ENCODE data around the gene ZNF524.

The ZNF524 gene

DNA sequence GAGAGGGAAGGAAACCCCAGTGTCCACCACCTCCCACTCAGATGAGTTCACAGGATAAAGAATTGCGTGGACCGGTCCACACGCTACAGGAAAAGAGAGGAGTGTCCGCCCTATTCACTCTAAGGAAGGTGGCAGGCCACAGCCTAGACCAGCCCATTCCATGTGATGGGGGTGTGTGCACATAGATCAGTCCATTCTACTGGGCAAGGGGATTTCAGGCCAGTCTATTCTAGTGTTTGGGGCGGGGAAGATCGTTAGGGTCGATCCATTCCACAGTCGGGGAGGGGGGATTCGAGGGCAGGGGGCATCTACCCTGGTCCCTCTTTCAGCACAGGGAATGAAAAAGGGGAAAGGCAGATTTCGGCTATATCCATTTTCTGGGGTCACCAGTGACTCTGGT, 8.5 kb upstream of the ZNF524 start:
- Histone ChIP-seq H3K27me3 (ENCODE audit: insufficient read depth, poor library complexity, severe bottlenecking) (peaks cover 4% of the 10 kb centered on the region), H3K4me3 (replicated peaks; ENCODE audit: insufficient read depth, low read length) (no peak overlapping the region), H3K27ac (replicated peaks) (no peak overlapping the region)
- no peak for DNase-seq (ENCODE audit: low read depth in 1 of 2, low spot score in 1 of 2)
- no peak for TF ChIP-seq POLR2AphosphoS5 (IDR thresholded peaks at IDR 0.05; ENCODE audit: low read depth)
- TF ChIP-seq, protein P1, sequence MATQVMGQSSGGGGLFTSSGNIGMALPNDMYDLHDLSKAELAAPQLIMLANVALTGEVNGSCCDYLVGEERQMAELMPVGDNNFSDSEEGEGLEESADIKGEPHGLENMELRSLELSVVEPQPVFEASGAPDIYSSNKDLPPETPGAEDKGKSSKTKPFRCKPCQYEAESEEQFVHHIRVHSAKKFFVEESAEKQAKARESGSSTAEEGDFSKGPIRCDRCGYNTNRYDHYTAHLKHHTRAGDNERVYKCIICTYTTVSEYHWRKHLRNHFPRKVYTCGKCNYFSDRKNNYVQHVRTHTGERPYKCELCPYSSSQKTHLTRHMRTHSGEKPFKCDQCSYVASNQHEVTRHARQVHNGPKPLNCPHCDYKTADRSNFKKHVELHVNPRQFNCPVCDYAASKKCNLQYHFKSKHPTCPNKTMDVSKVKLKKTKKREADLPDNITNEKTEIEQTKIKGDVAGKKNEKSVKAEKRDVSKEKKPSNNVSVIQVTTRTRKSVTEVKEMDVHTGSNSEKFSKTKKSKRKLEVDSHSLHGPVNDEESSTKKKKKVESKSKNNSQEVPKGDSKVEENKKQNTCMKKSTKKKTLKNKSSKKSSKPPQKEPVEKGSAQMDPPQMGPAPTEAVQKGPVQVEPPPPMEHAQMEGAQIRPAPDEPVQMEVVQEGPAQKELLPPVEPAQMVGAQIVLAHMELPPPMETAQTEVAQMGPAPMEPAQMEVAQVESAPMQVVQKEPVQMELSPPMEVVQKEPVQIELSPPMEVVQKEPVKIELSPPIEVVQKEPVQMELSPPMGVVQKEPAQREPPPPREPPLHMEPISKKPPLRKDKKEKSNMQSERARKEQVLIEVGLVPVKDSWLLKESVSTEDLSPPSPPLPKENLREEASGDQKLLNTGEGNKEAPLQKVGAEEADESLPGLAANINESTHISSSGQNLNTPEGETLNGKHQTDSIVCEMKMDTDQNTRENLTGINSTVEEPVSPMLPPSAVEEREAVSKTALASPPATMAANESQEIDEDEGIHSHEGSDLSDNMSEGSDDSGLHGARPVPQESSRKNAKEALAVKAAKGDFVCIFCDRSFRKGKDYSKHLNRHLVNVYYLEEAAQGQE (IDR thresholded peaks at IDR 0.05; ENCODE audit: insufficient replicate concordance, low read depth), result no peak

GRCh38 chr19:55592391-55593090, 7.5 kb upstream of the ZNF524 start:
- Histone ChIP-seq H3K27me3 (ENCODE audit: insufficient read depth, poor library complexity, severe bottlenecking) (no peaks in the 10 kb centered on the region), H3K27ac (replicated peaks) (no peak overlapping the region), H3K4me3 (replicated peaks; ENCODE audit: insufficient read depth, low read length) (no peak overlapping the region)
- TF ChIP-seq SPI1 (IDR thresholded peaks at IDR 0.05; ENCODE audit: borderline replicate concordance, low read depth), result no peak
- TF ChIP-seq, protein P1 (IDR thresholded peaks at IDR 0.05; ENCODE audit: insufficient replicate concordance, low read depth), result no peak
- TF ChIP-seq GABPA (IDR thresholded peaks at IDR 0.05; ENCODE audit: low read depth), result no peak
- TF ChIP-seq POLR2AphosphoS5 (IDR thresholded peaks at IDR 0.05; ENCODE audit: low read depth), result no peak
- TF ChIP-seq, protein P2, sequence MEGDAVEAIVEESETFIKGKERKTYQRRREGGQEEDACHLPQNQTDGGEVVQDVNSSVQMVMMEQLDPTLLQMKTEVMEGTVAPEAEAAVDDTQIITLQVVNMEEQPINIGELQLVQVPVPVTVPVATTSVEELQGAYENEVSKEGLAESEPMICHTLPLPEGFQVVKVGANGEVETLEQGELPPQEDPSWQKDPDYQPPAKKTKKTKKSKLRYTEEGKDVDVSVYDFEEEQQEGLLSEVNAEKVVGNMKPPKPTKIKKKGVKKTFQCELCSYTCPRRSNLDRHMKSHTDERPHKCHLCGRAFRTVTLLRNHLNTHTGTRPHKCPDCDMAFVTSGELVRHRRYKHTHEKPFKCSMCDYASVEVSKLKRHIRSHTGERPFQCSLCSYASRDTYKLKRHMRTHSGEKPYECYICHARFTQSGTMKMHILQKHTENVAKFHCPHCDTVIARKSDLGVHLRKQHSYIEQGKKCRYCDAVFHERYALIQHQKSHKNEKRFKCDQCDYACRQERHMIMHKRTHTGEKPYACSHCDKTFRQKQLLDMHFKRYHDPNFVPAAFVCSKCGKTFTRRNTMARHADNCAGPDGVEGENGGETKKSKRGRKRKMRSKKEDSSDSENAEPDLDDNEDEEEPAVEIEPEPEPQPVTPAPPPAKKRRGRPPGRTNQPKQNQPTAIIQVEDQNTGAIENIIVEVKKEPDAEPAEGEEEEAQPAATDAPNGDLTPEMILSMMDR (IDR thresholded peaks at IDR 0.05; ENCODE audit: insufficient read depth, low read length), result no peak
- DNase-seq (ENCODE audit: low read depth in 1 of 2, low spot score in 1 of 2), result no peak

DNA sequence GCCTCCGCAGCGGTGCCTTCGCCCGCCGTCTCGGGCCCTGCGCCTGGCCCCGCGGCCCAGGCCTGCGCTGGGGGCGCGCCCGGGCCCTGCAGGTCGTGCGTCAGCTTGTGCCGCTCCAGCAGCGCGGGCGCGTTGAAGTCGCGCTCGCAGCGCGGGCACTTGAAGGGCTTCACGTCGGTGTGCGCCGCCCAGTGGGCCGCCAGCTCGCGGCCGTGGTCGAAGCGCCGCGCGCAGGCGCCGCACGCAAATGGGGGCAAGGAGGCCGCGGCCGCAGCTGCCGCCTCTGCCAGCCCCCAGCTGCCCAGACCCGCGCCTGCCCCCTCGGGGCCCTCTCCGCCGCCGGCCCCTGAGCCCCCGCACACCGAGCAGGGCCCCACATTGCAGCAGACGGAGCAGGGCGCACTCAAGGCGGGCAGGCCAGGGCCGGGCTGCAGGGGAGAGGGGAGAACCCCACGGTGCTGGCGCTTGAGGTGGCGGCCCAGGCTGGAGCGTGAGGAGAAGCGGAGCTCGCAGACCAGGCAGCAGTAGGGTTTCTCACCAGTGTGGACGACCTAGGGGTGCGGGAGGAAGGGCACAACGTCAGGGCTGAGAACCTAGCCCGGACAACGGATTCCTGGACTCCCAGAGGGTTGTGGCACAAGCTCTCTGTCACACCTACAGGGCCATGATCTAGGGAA, 6.9 kb upstream of the ZNF524 start:
- H3K4me3 ChIP-seq (replicated peaks; ENCODE audit: insufficient read depth, low read length), result no peak overlapping the region

More for the DNA sequence above, 6.9 kb upstream of the ZNF524 start:
- no peak overlapping the region for H3K27ac ChIP-seq (replicated peaks)
- no peaks in the 10 kb centered on the region for H3K27me3 ChIP-seq (ENCODE audit: insufficient read depth, poor library complexity, severe bottlenecking)
- no peak for TF ChIP-seq GABPA (IDR thresholded peaks at IDR 0.05; ENCODE audit: low read depth)
- TF ChIP-seq, protein P1 (IDR thresholded peaks at IDR 0.05; ENCODE audit: insufficient replicate concordance, low read depth), result no peak
- TF ChIP-seq, protein P2 (IDR thresholded peaks at IDR 0.05; ENCODE audit: insufficient read depth, low read length), result no peak
- TF ChIP-seq SPI1 (IDR thresholded peaks at IDR 0.05; ENCODE audit: borderline replicate concordance, low read depth), result no peak
- no peak for TF ChIP-seq POLR2AphosphoS5 (IDR thresholded peaks at IDR 0.05; ENCODE audit: low read depth)
- DNase-seq (ENCODE audit: low read depth in 1 of 2, low spot score in 1 of 2), result no peak
